ENCODE data around the gene OMD.

The OMD gene

DNA sequence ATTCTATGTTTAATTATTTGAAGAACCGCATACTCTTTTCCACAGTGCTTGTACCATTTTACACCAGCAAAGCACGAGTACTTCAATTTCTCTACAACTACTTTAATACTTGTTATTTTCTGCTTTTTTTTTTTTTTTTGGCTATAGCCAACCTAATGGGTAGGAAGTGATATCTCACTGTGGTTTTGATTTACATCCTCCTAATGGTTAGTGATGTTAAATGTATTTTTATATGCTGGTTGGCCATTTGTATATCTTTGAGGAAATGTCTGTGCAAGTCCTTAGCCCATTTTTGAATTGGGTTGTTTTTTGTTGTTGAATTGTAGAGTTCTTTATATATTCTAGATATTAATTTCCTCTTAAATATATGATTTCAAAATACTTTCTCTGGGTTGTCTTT is 42.5 kb downstream of the OMD start:
- H4K20me1 ChIP-seq (ENCODE audit: insufficient read depth, low read length): no peaks in the 10 kb centered on the region
- no peak overlapping the region for H3K27ac ChIP-seq (ENCODE audit: low read length)
- no peaks in the 10 kb centered on the region for H3K9me2 ChIP-seq (replicated peaks; ENCODE audit: insufficient read depth, low read length)
- H3K36me3 ChIP-seq (replicated peaks; ENCODE audit: insufficient read depth, low read length): no peaks in the 10 kb centered on the region
- no peak for DNase-seq
- no peak overlapping the region for H3K4me3 ChIP-seq (ENCODE audit: low read length)
- no peaks in the 10 kb centered on the region for H3K79me2 ChIP-seq (ENCODE audit: low read length)
- no peaks in the 10 kb centered on the region for H3K4me1 ChIP-seq (ENCODE audit: low read length)
- no peak overlapping the region for H3K4me2 ChIP-seq (ENCODE audit: low read depth, low read length)
- H3K27me3 ChIP-seq (replicated peaks; ENCODE audit: insufficient read depth, low read length): no peaks in the 10 kb centered on the region
- H2AFZ ChIP-seq (ENCODE audit: low read length): no peak overlapping the region
- no peaks in the 10 kb centered on the region for H3K9me3 ChIP-seq (replicated peaks; ENCODE audit: insufficient read depth, low read length)
- H3K9ac ChIP-seq (ENCODE audit: low read length): no peak overlapping the region
- H3F3A ChIP-seq (ENCODE audit: insufficient read depth, low read length): no peaks in the 10 kb centered on the region
- TF ChIP-seq EZH2phosphoT487 (IDR thresholded peaks at IDR 0.05; ENCODE audit: low read length) (no peak), EZH2 (optimal IDR thresholded peaks at IDR 0.05; ENCODE audit: low read depth, low read length) (no peak)
- TF ChIP-seq, protein P1, sequence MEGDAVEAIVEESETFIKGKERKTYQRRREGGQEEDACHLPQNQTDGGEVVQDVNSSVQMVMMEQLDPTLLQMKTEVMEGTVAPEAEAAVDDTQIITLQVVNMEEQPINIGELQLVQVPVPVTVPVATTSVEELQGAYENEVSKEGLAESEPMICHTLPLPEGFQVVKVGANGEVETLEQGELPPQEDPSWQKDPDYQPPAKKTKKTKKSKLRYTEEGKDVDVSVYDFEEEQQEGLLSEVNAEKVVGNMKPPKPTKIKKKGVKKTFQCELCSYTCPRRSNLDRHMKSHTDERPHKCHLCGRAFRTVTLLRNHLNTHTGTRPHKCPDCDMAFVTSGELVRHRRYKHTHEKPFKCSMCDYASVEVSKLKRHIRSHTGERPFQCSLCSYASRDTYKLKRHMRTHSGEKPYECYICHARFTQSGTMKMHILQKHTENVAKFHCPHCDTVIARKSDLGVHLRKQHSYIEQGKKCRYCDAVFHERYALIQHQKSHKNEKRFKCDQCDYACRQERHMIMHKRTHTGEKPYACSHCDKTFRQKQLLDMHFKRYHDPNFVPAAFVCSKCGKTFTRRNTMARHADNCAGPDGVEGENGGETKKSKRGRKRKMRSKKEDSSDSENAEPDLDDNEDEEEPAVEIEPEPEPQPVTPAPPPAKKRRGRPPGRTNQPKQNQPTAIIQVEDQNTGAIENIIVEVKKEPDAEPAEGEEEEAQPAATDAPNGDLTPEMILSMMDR (IDR thresholded peaks at IDR 0.05; ENCODE audit: low read length): no peak

DNA sequence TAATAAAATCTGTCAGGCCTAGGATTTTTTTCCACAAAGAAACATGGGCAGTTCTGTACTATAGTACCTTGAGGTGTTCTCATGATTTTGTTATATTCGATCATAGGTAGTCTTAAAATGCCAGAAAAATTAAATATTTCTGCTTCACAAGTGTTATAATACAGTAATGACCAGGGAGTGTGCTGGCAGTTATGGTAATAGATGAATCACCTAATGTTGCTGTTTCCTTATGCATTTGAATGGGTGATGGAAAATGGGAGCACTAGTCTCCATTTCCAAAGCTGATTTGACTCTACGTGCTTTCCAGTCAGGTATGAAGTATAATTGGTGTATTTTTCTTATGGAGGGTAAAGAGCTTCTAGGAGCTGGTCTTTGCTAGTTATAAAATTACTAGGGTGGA is 43.7 kb downstream of the OMD start:
- H3K4me3 ChIP-seq (ENCODE audit: low read length): no peak overlapping the region
- TF ChIP-seq, protein P1 (IDR thresholded peaks at IDR 0.05; ENCODE audit: low read length): no peak
- no peak for TF ChIP-seq EZH2phosphoT487 (IDR thresholded peaks at IDR 0.05; ENCODE audit: low read length)
- no peak for TF ChIP-seq EZH2 (optimal IDR thresholded peaks at IDR 0.05; ENCODE audit: low read depth, low read length)
- H4K20me1 ChIP-seq (ENCODE audit: insufficient read depth, low read length): no peaks in the 10 kb centered on the region
- DNase-seq: no peak
- no peaks in the 10 kb centered on the region for H3F3A ChIP-seq (ENCODE audit: insufficient read depth, low read length)
- no peaks in the 10 kb centered on the region for H3K27me3 ChIP-seq (replicated peaks; ENCODE audit: insufficient read depth, low read length)
- H3K9me2 ChIP-seq (replicated peaks; ENCODE audit: insufficient read depth, low read length): no peaks in the 10 kb centered on the region
- no peaks in the 10 kb centered on the region for H3K79me2 ChIP-seq (ENCODE audit: low read length)
- H3K4me1 ChIP-seq (ENCODE audit: low read length): no peaks in the 10 kb centered on the region
- no peak overlapping the region for H3K4me2 ChIP-seq (ENCODE audit: low read depth, low read length)
- H2AFZ ChIP-seq (ENCODE audit: low read length): no peak overlapping the region
- no peak overlapping the region for H3K27ac ChIP-seq (ENCODE audit: low read length)
- H3K9ac ChIP-seq (ENCODE audit: low read length): no peak overlapping the region
- H3K36me3 ChIP-seq (replicated peaks; ENCODE audit: insufficient read depth, low read length): no peaks in the 10 kb centered on the region
- H3K9me3 ChIP-seq (replicated peaks; ENCODE audit: insufficient read depth, low read length): no peaks in the 10 kb centered on the region

DNA sequence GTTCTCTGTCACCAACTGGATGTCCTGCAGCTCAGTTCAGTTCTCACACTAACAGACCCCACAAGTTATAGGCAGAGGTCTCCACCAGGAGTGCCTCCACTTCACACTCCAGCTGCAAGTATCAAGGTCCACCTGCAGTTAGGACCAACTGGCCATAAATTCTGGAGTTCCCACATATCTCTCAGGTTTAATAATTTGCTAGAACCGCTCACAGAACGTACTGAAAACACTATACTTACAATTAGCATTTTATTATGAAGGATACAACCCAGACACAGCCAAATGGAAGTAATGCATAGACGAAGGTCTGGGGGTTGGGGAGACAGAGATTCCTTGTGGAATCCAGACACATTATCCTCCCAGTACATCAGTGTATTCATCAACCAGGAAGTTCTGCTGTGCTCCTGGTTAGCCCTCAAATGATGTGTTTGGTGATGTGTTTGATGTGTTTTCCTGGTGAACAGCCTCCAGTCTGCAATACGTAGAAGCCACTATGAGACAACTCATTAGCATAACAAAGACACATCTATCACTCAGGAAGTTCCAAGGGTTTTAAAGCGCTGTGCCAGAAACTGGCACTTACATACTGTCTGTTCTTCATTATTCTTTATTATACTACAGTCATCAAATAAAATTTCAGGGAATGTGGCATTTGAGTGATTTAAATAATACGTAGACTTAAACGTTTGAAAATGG is 45.3 kb downstream of the OMD start:
- Histone ChIP-seq H3F3A (ENCODE audit: insufficient read depth, low read length) (no peaks in the 10 kb centered on the region), H3K36me3 (replicated peaks; ENCODE audit: insufficient read depth, low read length) (no peaks in the 10 kb centered on the region), H3K4me1 (ENCODE audit: low read length) (no peaks in the 10 kb centered on the region), H3K4me2 (ENCODE audit: low read depth, low read length) (no peak overlapping the region), H3K9ac (ENCODE audit: low read length) (no peak overlapping the region), H3K27ac (ENCODE audit: low read length) (no peak overlapping the region), H4K20me1 (ENCODE audit: insufficient read depth, low read length) (no peaks in the 10 kb centered on the region), H3K79me2 (ENCODE audit: low read length) (no peaks in the 10 kb centered on the region), H3K9me2 (replicated peaks; ENCODE audit: insufficient read depth, low read length) (no peaks in the 10 kb centered on the region), H3K27me3 (replicated peaks; ENCODE audit: insufficient read depth, low read length) (no peaks in the 10 kb centered on the region), H2AFZ (ENCODE audit: low read length) (no peak overlapping the region), H3K9me3 (replicated peaks; ENCODE audit: insufficient read depth, low read length) (no peaks in the 10 kb centered on the region), H3K4me3 (ENCODE audit: low read length) (no peak overlapping the region)
- TF ChIP-seq EZH2 (optimal IDR thresholded peaks at IDR 0.05; ENCODE audit: low read depth, low read length) (no peak), EZH2phosphoT487 (IDR thresholded peaks at IDR 0.05; ENCODE audit: low read length) (no peak)
- TF ChIP-seq, protein P1 (IDR thresholded peaks at IDR 0.05; ENCODE audit: low read length): no peak
- DNase-seq: no peak

All from MM.1S (cell line).